NOMO-1 (cell line): ENCODE measurements around the gene ECHDC3.

ENCODE experiments used
- DNase-seq, 2 experiments: peaks; one replicate each; lab custom pipeline; 2025; ENCODE audit not compliant: unreplicated experiment in 2 of 2; lab: John Stamatoyannopoulos, UW

ECHDC3 gene

DNA sequence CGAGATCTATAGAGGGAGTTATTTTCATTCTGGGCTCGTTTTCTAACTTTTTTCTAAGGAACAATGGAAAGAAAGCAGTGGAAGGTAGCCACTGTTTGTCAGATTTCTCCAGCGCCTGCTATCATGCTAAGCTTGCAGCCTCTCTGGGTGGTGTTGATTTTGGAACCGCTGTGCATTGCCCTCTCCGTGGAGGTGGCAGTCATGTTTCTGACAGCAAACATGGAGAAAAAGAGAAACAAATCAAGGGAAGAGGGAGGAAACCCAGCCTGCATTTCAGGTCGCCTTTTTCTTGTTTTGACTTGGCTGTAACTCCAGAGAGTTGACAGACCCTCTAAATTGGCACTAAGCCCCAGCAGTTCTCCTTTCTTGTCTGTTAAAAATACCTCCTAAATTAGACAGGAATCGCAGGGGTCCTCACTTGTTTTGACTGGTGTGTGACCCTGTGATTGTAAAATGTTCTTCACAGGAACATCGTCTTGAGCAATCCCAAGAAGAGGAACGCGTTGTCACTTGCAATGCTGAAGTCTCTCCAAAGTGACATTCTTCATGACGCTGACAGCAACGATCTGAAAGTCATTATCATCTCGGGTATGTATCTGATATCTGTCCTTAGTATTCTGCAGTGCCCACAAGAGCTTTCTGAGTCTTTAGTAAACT is 4.8 kb downstream of the ECHDC3 start:
- DNase-seq: peak; percentile 62 to 91

DNA sequence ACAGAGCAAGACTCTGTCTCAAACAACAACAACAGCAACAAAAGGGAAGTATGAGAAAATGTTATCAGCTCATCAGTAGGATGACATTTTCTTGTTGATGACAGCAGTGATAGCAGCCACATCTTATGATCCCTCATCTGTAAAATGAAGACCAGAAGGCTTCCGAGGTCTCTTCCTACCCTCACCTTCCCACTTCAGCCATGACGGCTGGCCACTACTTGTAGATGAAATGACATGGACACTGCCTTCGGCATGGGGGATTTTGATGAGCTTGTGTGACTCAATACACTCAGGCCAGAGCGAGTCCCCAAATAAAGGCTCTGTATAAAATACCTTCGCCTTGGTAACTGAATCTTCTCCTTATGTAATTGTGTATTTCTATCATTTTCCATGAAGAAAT is 6.7 kb downstream of the ECHDC3 start:
- no peak for DNase-seq

DNA sequence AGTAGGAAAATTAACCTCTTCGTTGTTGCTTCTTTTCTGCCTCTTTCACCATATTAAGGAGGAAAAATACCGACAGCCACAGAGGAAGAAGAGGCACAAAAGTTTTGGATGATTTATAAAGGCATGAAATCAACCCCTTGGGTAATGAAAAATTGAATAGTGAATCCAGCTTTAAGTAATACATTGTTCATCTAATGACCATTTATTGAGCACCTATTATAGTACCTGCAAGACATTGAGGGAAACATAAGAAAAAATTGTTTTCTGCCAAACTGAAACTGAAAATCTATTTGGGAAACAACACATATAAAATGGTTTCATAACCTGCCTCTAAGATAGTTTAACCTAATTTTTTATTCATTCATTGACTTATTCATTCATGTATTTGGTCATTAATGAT is 8.2 kb downstream of the ECHDC3 start:
- DNase-seq: no peak

DNA sequence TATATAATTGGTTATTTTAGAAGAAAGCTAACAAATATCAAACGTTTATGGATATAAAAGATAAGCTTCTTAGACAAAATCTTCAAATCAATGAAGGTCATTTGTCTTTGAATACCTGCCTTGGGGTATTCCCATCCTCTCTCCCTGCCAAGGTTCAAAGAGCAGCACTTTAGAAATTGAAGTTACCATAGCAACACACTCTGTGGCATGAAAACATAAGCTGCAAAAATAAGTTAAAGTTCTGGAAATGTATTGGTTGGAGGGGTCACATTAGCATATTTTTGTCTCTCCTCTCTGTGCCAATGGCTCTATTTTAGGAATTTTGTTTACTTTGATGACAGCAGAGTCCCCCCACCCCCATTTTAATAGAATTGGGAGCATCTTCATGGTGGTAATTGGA is 12.0 kb downstream of the ECHDC3 start:
- DNase-seq: no peak

DNA sequence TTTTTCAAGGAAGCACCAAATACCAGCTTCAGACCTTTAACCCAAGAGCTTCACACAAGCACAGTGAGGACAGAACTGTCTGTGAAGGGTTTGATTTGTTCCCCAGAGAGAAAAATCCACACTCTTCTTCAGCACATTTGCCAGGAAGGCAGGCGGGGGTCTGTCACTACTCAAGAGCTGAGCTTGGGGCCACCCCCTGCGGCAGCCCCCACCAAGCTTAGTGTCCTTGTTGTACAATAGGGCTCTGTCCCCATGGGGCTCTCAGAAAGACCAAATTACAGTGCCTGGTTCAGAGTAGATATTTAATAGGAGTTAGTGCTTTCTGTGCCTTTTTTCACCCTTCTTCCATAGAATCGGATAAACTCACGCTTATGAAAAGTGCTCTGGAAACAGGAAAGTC is 12.4 kb downstream of the ECHDC3 start:
- no peak for DNase-seq

DNA sequence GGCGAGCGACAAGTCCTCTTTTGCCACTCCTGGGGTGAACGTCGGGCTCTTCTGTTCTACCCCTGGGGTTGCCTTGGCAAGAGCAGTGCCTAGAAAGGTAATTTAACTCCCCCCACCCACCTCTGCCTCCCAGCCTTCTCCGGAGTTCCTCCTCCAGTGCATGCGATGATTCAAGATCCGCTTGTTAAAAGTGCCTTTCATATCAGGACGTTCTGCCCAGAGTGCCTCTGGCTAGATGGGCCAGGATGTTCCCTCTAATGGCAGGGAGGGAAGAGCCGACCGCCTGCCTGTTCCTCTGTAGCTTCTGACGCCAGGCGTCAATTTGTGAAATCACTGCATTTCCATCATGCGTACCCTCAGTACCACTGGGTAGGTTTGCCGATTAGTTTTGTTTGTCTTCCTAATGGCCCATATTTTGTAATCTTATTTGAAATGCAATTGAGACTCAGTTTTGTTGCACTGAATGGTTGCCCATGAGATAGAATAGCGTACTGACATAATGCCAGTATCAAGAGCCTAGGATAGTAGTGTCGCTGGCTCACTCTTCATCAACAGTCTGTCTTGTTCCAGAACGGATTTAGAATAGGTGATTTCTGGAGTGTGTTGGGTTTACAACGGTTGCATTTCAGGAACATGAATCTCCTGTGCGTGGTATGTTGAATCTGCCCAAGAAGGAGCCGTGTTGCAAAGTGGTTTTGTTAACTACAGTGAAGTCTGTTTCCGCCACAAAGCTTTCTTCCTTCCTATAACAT is 13.5 kb downstream of the ECHDC3 start:
- DNase-seq: no peak

DNA sequence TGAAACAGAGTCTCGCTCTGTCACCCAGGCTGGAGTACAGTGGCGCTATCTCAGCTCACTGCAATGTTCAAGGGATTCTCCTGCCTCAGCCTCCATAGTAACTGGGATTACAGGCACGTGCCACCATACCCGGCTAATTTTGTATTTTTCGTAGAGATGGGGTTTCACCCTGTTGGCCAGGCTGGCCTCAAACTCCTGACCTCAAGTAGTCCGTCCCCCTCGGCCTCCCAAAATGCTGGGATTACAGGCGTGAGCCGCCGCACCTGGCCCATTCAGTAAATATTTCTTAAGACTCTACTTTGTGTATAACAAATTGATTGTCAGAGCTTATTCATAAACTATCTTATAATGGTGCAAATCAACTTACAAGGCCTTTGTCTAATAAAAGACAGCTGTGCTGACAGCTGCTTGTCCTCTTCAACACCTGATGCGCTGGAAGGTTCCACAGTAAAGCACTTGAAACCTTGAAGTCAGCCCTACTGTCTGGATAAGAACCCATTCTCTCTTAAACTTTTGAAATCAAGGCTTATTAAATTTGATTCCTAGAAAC is 14.7 kb downstream of the ECHDC3 start:
- DNase-seq: no peak

DNA sequence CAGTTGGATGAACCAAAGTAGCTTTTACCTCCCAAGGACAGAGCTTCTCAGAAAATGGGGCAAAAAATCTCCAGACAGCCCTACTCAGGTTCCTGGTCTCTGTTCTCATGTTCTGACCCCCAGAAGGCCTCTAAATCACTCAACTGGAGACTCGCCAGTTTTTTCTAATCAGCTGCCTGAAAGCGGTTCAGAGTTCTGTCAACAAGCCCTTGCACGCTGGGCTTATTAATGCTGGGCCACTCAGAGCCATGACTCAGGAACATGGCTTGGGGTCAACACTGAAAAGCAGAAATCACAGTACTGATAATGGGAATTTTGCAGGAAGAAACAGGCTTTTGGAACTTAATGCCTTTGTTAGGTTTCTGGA is 15.3 kb downstream of the ECHDC3 start:
- no peak for DNase-seq

DNA sequence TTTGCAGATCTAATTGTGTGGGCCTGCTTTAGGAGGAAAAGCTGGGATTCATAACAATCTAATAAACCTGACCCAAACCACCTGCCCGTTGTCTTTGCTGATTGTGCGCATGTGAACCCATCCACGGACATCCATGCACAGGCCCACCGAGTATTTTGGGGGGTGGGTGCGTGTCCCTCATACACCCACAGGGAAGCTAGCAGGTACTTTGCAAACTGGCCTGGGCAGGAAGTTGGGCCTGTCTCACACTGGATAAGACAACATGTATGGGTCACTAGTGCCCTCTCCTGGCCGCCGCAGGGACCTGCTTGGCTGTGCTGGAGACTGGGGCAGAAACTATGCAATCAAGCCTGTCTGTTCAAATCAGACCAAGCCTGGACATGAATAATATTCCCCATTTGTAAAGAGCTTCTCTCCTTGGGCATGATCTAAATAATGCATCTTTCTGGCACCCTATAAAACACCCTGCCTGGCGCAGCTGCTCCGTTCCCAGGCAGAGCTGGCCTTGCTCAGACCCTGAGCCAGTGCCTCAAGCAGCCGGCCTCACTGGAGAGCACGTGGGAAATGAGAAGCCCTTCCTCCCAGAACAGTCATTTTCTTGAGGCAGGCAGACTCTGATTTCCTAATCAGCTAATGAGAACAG is 15.8 kb downstream of the ECHDC3 start:
- peak; percentile 70 to 73 for DNase-seq

DNA sequence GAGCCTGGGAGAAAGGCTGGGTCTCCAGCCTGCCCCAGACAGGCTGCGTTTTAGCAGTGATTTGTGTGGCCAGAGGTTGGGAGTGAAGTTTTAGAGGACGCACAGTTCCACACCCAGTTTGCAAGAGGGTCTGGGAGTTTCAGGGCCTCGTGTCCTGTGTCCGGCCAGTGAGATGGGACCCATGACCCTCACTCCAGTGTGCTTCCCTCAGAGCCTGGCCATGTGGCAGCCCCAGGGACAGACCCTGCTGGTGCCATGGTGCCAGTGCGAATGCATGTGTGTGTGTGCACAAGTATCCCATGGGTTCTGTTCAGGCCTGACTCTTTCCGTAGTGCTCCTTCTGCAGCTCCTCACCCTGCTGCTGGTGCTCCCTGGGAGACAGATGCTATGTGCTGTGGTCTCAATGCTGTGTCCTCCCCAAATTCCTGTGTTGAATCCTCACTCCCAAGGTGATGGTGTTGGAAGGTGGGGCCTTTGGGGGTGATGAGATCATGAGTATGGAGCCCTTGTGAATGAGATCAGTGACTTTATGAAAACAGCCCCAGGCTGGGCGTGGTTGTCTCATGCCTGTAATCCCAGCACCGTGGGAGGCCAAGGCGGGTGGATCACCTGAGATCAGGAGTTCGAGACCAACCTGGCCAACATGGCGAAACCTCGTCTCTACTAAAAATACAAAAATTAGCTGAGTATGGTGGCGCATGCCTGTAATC is 16.5 kb downstream of the ECHDC3 start:
- DNase-seq: no peak

DNA sequence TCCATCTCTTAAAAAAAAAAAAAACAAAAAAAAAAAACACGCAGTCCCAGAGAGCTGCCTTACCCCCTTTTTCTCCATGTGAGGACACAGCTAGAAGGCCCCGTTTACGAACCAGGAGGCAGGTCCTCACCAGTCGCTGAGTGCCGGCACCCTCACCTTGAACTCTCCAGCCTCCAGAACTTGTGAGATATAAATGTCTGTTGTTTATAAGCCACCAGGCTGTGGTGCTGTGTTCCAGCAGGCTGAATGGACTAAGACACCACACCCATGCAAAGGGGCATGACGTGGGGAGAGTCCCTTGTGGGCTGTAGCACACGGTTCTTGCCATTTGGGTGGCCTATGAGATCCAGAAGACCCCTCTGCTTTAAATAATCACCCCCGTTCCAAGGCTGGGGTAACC is 17.2 kb downstream of the ECHDC3 start:
- DNase-seq: no peak

DNA sequence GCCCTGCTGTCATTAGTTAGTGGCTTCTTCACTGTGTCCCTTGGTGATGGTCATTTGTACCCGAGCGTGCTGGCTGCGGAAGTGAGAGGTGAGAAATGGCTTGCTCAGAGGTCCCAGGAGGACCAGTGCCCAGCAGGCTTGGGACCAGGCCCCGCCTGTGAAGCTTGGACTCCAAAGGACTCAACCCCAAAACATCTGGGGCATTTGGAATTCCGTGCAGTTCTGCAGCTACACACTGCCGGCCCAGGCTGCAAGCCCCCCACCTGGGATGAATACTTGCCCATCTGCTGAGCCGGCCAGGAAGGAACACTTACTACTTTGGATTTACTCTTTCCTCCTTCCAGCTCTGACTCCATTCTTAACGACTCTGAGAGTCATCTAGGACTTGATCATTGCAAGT is 18.0 kb downstream of the ECHDC3 start:
- no peak for DNase-seq

DNA sequence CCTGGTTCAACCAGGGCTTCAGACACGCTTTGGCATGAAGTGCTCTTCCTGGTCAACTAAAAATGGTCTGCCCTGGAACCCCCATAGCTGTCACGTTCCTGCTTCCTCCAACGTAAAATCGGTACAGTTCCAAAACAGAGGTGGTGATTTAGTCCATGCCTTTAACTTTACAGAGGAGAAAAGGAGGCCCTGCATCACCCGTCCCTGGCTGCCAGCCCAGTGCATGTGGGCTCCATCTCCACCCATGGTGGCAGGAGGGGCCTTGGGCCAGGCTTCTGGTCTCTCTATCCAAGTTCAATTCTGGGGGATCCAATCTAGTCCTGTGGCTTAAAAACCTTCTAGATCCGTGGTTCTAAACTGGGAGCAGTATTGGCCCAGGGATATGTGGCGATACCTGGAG is 18.7 kb downstream of the ECHDC3 start:
- no peak for DNase-seq

DNA sequence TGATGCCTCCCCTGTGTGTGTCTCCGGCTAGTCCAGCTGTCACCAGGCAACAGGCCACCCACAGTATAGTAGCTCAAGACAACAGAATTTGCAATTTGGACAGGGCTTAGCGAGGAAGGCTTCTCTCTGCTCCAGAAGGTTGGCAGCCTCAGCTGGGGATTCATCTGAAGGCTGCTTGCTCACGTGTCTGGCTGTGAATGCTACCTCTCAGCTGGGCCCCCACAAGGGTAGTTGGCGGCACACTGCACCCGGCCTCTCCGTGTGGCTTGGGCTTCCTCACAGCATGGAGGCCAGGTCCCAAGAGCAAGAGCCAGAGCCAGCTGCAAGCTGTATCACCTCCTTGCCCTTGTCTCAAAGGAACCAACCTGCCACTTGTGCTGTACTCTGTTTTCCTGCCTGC is 19.2 kb downstream of the ECHDC3 start:
- no peak for DNase-seq

DNA sequence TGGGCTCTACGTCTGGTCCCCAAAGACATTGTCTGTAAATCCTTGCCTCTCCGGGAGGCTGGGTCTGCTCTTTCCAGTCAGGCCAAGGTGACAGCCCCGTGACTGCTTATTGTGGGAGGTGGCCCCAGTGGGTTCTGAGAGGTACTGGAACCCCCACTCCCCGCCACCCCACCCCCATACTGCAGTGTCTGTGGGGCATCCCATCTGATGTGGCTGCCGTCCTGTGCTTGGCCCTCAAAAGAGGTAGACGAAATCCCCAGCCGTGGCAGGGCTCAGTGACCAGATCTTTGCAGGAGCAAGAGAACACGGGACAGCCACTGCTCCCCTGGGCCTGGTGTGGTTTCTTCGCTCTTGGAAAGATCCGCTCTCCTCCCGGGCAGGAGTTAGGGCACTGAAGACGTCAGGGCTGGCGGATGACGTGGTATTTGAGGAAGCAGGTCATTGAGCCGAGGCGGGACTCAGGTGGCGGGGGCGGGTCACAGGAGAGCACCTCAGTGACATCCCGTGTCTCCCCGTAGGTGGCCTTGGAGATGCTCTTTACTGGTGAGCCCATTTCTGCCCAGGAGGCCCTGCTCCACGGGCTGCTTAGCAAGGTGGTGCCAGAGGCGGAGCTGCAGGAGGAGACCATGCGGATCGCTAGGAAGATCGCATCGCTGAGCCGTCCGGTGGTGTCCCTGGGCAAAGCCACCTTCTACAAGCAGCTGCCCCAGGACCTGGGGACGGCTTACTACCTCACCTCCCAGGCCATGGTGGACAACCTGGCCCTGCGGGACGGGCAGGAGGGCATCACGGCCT is 20.7 kb downstream of the ECHDC3 start:
- no peak for DNase-seq

DNA sequence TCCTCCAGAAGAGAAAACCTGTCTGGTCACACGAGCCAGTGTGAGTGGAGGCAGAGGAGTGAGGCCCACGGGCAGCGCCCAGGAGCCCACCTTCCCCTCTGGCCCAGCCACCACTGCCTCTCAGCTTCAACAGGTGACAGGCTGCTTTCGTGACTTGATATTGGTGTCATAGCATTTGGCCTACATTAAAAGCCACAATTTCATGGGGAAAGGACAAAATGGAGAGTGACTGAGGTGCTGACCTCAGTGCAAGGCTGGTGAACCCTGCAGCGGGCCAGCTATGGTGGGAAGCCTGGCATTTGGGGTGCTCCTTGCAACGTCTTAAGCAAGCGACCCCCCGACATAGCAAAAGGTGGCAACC is 21.3 kb downstream of the ECHDC3 start:
- no peak for DNase-seq

DNA sequence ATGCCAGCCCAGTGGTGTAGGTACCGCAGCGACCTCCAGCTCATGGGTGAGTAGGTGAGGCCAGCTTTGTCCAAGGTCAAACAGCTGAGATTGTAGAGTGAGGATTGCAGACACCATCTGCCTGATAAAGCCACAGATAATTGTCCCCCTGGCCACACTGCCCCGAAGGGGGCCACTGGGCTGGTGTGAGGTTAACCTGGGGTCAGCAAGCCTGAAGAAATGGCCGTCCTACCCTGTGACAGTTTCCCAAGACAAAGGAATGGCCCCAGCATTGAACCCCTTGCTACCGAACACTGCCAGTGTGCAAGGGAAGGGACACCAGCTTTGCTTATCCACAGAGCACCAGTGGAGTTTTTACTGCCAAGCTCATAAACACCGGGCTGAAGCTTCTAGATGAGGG is 23.0 kb downstream of the ECHDC3 start:
- DNase-seq: no peak

DNA sequence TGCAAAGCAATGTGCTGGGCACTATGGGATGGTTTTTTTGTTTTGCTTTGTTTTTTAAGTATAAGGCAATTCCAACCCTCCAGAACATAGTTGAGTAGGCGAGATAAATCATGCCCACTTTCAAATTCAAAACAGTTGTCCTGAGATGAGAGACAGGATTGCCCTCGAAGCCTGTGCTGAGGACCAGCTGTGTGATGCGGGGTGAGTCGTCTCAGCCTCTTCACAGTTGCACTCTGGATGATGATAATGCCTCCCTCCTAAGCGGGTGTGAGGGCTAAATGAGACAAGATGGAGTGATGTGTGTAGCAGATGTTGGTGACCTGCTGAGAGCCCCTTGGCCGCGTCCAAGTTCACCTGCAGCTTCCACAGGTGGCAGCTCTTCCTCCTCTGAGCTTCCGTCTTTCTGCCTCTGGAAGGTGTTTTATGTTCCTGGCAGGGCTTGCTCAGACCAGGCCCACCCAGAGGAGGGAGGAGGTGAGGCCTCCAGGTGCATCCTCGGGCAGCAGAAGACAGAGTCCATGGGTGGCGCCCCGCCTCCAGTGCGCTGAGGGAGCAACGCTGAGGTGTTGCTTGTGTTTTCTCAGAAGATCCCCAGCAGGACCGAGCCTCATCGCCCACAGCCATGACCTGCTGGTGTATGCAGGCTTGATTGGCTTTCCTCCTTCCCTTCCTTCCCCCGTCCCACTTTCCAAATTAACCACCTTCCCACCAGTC is 30.6 kb downstream of the ECHDC3 start:
- DNase-seq: no peak

DNA sequence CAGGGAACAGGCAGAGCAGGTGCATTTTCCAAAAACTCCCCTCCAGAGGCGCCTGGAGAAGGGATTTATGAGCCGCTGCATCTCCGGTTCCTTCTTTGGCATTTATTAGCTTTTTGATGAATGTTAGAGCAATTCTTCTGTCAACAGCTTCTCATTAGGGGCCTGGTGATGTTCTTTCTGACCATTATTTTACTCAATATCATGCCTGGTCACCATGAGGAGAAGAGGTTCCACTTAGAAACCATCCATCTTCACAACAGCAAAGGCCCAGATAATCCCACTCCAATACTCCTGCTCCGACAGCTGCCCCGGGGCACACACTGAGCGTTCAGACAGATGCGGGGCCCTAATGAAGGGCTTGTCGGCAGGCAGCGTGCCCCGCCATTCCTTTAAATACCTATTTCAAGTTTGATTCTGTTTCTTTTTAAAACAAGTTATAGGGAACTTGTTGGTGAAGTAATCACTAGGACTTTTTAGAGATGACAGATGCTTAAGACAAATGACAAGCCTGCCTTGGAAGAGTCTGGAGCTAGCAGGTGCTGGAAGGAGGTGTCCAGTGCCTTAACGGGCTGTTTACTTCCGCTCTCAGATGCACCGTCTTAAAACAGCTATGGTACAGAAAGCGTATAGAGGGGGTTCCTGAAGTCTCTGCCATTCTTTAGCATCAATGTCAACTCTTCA is 31.7 kb downstream of the ECHDC3 start:
- no peak for DNase-seq
